ENCODE results near the gene SCMH1.

GRCh38 chr1:41017141-41018017, 224.7 kb downstream of the SCMH1 start:
- TF ChIP-seq FOXM1 (IDR thresholded peaks at IDR 0.05; ENCODE audit: borderline replicate concordance, low read depth) (no peak), TEAD4 (IDR thresholded peaks at IDR 0.05) (no peak), CREB1 (IDR thresholded peaks at IDR 0.05; ENCODE audit: low read depth) (no peak), MAX (IDR thresholded peaks at IDR 0.05) (no peak), TCF12 (IDR thresholded peaks at IDR 0.05; ENCODE audit: low read depth) (no peak), TAF1 (IDR thresholded peaks at IDR 0.05; ENCODE audit: low read depth) (no peak), RAD21 (IDR thresholded peaks at IDR 0.05; ENCODE audit: low read depth) (no peak), REST (IDR thresholded peaks at IDR 0.05; ENCODE audit: low read depth) (no peak), YY1 (IDR thresholded peaks at IDR 0.05; ENCODE audit: low read depth) (no peak)
- TF ChIP-seq, protein P1, sequence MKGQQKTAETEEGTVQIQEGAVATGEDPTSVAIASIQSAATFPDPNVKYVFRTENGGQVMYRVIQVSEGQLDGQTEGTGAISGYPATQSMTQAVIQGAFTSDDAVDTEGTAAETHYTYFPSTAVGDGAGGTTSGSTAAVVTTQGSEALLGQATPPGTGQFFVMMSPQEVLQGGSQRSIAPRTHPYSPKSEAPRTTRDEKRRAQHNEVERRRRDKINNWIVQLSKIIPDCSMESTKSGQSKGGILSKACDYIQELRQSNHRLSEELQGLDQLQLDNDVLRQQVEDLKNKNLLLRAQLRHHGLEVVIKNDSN (IDR thresholded peaks at IDR 0.05), result no peak
